BLaER1 (cell line): ENCODE data around the gene PRKACA.
A peak's percentile ranks its signal among the peaks of the same experiment; 100 is the strongest.

Experiments used
- H3K27ac ChIP-seq: shearing (Covaris generic); formaldehyde crosslinking; 2 replicates; pipeline ENCODE4 v1.8.1; 2022
- H3K27me3 ChIP-seq: shearing (Covaris generic); formaldehyde crosslinking; 2 replicates; pipeline ENCODE4 v1.8.1; 2022
- H3K36me3 ChIP-seq: shearing (Covaris generic); formaldehyde crosslinking; 2 replicates; pipeline ENCODE4 v1.8.1; 2022
- H3K4me1 ChIP-seq: shearing (Covaris generic); formaldehyde crosslinking; 2 replicates; pipeline ENCODE4 v1.8.1; 2022
- H3K4me2 ChIP-seq: shearing (Covaris generic); formaldehyde crosslinking; 2 replicates; pipeline ENCODE4 v1.8.1; 2022
- H3K4me3 ChIP-seq: shearing (Covaris generic); formaldehyde crosslinking; 2 replicates; pipeline ENCODE4 v1.8.1; 2022
- H3K9ac ChIP-seq: shearing (Covaris generic); formaldehyde crosslinking; 2 replicates; pipeline ENCODE4 v1.8.1; 2022
- H3K9me3 ChIP-seq: shearing (Covaris generic); formaldehyde crosslinking; 2 replicates; pipeline ENCODE4 v1.8.1; 2022
- H4K20me1 ChIP-seq: shearing (Covaris generic); formaldehyde crosslinking; 2 replicates; pipeline ENCODE4 v1.8.1; 2022
- Cebpa-rat ChIP-seq: shearing (Covaris generic); IDR thresholded peaks from 2 replicates; pipeline ENCODE4 v1.8.1; 2022

The PRKACA gene

DNA sequence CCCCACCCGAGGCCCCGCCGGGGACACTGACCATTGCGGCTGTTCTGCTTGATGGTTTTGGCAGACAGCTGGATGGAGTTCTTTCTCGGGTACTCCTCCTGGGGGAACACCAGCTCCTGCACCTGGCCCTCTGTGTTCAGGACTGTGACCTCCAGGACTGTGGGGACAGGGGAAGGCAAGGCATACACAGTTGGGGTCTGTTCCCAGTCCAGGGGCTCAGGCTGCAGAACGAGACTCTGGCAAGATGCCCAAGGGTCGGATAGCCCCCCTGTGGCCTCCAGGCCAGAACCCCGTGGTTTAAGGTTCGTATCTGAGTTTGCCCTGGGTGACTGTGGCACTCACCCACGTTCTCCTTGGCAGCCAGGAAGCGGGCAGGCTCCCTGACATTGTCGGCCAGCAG lies 41.5 kb upstream of the PRKACA start:
- peak overlapping the region; percentile 64 for H3K27ac ChIP-seq
- no peak overlapping the region for H3K4me3 ChIP-seq
- H3K9me3 ChIP-seq, result no peaks in the 10 kb centered on the region
- peaks cover 17% of the 10 kb centered on the region; the same call in 1 of the 2 replicates for H4K20me1 ChIP-seq
- peak overlapping the region; percentile 67 for H3K9ac ChIP-seq
- H3K4me1 ChIP-seq, result peaks cover 54% of the 10 kb centered on the region
- TF ChIP-seq Cebpa-rat, result no peak
- H3K36me3 ChIP-seq, result peaks cover 82% of the 10 kb centered on the region
- H3K27me3 ChIP-seq, result no peaks in the 10 kb centered on the region
- peak overlapping the region; percentile 82 for H3K4me2 ChIP-seq

DNA sequence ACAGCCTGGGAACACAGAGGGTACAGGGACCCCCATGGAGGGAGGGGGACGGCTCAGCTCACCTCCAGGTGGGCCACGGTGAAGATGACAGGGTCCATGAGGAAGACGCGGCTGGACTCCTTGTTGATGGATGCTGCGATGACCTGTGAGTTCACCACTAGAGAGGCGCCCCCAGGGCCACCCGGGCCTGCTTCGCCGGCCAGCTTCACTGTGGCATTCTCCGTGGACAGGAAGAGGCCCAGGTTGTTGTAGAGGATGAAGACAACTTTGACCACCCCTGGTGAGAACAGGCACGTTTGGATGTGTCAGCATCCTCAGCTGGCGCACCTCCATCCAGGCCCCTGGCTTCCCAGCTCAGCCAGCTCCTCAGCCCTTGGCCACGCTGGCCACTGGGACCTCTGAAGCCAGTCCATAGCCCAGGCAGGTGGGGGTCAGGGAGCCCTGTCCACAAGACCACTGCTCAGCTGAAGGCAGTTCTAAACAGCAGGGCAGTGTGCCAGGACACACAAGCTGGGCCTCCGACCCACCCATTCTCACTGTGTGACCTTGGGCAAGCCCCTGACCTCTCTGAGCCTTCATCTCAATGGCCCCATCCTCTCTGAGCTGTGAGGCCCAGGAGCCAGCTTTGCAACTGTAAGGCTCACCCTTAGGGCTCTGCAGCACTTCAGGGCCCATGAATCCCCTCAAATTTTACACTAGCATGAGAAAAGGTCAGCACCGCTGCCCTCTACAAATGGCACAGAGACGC lies 40.9 kb upstream of the PRKACA start:
- peak overlapping the region; percentile 82 for H3K4me2 ChIP-seq
- H3K4me3 ChIP-seq, result no peak overlapping the region
- no peaks in the 10 kb centered on the region for H3K27me3 ChIP-seq
- H3K36me3 ChIP-seq, result peaks cover 86% of the 10 kb centered on the region
- H4K20me1 ChIP-seq, result peaks cover 17% of the 10 kb centered on the region; the same call in 1 of the 2 replicates
- TF ChIP-seq Cebpa-rat, result no peak
- H3K9me3 ChIP-seq, result no peaks in the 10 kb centered on the region
- peak overlapping the region; percentile 64 for H3K27ac ChIP-seq
- peak overlapping the region; percentile 67 for H3K9ac ChIP-seq
- peaks cover 48% of the 10 kb centered on the region for H3K4me1 ChIP-seq

DNA sequence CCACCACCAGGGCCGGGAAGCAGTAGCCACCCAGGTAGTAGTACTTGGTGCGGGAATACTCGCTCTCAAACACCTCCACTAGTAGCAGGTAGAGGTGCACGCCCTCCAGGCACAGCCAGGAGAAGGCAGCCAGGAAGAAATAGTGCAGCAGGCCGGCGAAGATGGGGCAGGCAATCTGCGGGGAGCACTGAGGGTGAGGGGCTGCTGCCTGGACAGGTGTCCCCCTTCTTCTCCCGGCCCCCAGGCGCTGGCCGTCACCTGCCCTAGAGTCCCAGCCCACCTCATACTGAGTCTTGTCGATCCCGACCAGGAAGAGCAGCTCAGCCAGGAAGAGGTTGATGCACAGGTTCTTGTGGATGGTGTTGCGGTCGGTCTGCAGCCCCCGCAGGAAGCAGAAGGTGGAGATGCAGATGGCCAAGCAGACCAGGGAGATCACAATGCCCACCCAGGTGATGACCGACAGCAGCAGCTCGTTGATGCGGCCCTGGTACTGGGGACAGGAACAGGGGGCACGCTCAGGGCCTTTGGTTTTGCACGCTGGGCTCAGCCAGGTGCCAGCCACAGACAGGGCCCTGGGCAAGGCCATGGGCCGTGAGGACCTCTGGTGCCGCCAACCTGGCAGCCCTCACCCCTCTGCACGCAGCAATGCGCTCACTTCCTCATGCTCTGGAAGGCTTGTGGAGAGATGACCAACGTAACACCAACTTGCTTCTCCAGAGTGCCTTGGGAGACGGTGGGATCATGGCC lies 39.6 kb upstream of the PRKACA start:
- Histone ChIP-seq H4K20me1 (peaks cover 17% of the 10 kb centered on the region; the same call in 1 of the 2 replicates), H3K36me3 (peaks cover 85% of the 10 kb centered on the region), H3K4me1 (peaks cover 43% of the 10 kb centered on the region), H3K27ac (no peak overlapping the region), H3K4me2 (no peak overlapping the region), H3K27me3 (no peaks in the 10 kb centered on the region), H3K9me3 (no peaks in the 10 kb centered on the region), H3K4me3 (no peak overlapping the region), H3K9ac (no peak overlapping the region)
- no peak for TF ChIP-seq Cebpa-rat

DNA sequence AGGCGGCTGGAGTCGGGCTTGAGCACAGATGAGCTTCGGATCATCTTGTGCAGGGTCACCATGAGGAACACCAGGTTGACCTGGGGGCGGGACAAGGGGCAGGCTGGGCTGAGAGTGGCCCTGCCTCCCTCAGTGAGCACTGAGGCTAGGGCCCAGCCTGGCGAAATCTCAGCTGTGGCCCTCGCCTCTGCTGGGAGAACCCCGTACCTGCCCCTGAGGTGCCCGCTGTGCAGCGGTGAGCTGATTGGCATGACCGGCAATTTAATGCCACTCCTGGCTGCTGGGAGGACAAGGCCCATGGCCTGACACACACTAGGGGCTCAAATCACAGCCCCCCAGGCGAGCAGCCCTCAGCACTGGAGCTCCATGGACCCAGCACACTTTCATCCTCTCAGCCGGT lies 38.6 kb upstream of the PRKACA start:
- Histone ChIP-seq H4K20me1 (peaks cover 17% of the 10 kb centered on the region; the same call in 1 of the 2 replicates), H3K36me3 (peaks cover 87% of the 10 kb centered on the region), H3K4me3 (no peak overlapping the region), H3K4me2 (no peak overlapping the region), H3K9ac (no peak overlapping the region), H3K4me1 (peaks cover 49% of the 10 kb centered on the region), H3K9me3 (no peaks in the 10 kb centered on the region), H3K27me3 (no peaks in the 10 kb centered on the region), H3K27ac (no peak overlapping the region)
- no peak for TF ChIP-seq Cebpa-rat

DNA sequence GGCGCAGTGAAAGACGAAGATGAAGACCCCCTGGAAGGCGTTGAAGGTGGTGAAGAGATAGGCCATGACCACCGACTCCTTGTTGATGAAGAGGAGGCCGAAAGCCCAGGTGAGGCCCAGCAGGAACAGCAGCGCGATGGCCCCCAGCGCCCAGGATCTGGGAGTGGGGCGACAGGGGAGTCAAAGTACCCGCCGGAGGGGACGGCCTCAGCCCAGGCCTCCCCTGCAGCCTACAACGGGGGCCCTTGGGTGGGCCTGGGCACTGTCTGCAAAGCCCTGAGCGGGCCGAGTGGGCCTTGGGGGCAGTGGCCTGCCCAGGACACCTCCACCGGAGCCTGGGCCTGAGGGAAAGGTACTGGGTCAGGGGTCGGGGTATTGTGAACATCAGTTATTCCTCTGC lies 37.8 kb upstream of the PRKACA start:
- peaks cover 48% of the 10 kb centered on the region for H3K4me1 ChIP-seq
- no peaks in the 10 kb centered on the region for H3K9me3 ChIP-seq
- H3K9ac ChIP-seq, result no peak overlapping the region
- H4K20me1 ChIP-seq, result peaks cover 17% of the 10 kb centered on the region; the same call in 1 of the 2 replicates
- H3K4me2 ChIP-seq, result no peak overlapping the region
- H3K36me3 ChIP-seq, result peaks cover 82% of the 10 kb centered on the region
- TF ChIP-seq Cebpa-rat, result no peak
- no peak overlapping the region for H3K27ac ChIP-seq
- H3K27me3 ChIP-seq, result no peaks in the 10 kb centered on the region
- H3K4me3 ChIP-seq, result no peak overlapping the region

DNA sequence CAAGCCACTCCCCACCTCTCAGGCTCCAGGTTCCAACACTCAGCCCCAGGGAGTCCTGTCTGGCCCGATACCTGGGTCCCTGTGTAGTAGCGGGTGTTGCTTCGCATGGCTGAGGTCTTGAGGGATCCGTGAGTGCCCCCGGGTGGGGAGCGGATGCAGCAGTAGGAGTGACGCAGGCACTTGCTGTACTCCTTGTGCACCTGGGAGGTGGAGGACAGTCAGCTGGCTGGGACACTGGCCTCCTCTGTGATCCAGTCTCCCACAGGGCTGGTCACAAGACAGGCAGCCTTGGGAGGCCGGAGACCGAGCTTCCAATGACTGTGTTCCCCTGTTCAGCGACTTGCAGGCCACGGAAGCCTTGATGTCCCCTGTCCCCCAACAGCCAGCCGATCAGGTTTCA lies 35.2 kb upstream of the PRKACA start:
- Histone ChIP-seq H3K9me3 (no peaks in the 10 kb centered on the region), H3K4me1 (peaks cover 48% of the 10 kb centered on the region), H3K36me3 (peaks cover 57% of the 10 kb centered on the region), H3K4me2 (no peak overlapping the region), H3K27ac (no peak overlapping the region), H4K20me1 (no peaks in the 10 kb centered on the region; the same call in 1 of the 2 replicates), H3K9ac (no peak overlapping the region), H3K4me3 (no peak overlapping the region), H3K27me3 (no peaks in the 10 kb centered on the region)
- TF ChIP-seq Cebpa-rat, result no peak

DNA sequence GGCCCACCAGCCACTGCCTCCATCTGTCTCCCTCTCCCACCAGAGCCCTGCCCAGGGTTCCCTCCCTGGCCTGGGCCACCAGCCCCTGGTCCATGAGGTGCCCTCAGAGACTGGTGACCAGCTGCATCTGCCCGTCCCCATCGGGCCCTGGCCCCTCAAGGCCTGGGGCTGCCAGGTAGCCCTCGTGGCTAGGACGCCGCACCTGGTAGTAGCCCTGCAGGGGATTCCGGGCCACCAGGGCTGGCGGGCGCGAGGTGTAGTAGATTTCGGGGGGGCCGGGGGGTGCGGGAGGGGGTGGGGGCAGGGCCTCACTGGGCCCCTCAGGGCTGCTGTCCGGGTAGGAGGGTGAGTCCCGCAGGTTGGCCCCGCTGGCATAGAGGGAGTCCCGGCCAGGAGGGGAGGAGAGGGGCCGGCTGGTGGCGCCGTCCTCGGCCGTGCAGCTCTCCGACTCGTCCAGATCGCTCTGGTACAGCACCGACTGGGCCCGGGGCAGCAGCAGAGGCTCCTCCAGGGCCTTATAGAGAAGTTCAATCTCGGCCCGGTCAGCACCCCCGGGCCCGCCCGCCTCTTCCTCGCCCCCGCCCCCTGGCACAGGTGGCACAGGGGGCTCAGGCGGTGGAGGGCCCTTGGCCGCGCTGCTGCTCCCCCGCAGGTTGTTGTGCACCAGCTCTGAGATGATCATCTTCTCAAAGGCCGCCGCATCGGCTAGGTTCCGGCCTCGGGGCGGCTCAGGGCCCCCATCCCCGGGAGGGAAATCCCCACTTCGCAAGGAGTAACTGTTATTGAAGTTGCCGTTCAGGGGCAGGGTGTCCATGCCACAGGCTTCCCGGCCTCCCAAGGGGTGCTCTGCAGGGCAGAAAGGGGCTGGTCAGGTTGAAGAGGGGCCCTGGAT lies 33.5 kb upstream of the PRKACA start:
- H3K36me3 ChIP-seq, result peaks cover 41% of the 10 kb centered on the region
- H3K4me3 ChIP-seq, result no peak overlapping the region
- no peaks in the 10 kb centered on the region for H3K27me3 ChIP-seq
- H3K4me1 ChIP-seq, result peaks cover 61% of the 10 kb centered on the region
- no peak for TF ChIP-seq Cebpa-rat
- peaks cover 8% of the 10 kb centered on the region; the same call in 1 of the 2 replicates for H4K20me1 ChIP-seq
- peak overlapping the region; percentile 72; the same call in 1 of the 2 replicates for H3K9ac ChIP-seq
- H3K9me3 ChIP-seq, result no peaks in the 10 kb centered on the region
- peak overlapping the region; percentile 79 for H3K27ac ChIP-seq
- peak overlapping the region; percentile 96 for H3K4me2 ChIP-seq

DNA sequence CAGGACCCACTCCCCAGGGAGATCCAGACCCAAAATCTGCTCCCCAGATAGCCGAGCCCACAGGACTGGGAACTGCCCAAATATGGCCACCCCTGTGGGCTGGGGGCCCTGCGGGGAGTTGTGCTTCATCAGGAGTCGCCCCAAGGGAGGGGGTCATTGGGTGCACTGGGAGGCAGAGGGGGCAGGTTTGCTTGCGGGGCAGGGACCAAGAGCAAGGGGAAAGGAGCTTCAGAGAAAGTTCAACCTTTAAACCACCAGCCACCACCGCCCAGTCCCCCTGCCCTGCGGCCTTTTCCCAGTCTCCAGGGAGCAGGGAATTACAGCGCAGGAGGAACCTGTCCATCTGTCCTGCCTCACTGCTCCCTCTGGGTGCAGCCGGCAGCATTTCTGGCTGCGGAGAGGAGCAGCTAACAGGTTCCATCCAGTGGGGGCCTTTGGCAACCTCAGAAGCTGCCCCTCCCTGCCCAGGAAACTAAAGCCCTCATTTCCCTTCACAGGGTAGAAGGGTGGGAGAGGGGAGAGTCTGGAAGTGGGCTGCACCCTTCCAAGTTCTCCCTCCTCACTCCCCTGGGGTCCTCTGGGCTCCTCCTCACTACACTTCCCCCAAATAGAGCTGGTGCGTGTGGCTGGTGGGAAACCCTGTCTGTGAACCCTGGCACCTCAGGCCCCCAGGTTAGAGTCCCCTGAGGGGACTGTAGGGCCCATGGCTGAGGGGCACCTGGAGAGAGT lies 32.6 kb upstream of the PRKACA start:
- Histone ChIP-seq H3K9ac (peak overlapping the region; percentile 72), H3K4me3 (peak overlapping the region; percentile 56), H3K27me3 (no peaks in the 10 kb centered on the region), H3K27ac (peak overlapping the region; percentile 79), H4K20me1 (peaks cover 8% of the 10 kb centered on the region; the same call in 1 of the 2 replicates), H3K36me3 (peaks cover 35% of the 10 kb centered on the region), H3K4me2 (peak overlapping the region; percentile 96), H3K4me1 (peaks cover 61% of the 10 kb centered on the region), H3K9me3 (no peaks in the 10 kb centered on the region)
- no peak for TF ChIP-seq Cebpa-rat

DNA sequence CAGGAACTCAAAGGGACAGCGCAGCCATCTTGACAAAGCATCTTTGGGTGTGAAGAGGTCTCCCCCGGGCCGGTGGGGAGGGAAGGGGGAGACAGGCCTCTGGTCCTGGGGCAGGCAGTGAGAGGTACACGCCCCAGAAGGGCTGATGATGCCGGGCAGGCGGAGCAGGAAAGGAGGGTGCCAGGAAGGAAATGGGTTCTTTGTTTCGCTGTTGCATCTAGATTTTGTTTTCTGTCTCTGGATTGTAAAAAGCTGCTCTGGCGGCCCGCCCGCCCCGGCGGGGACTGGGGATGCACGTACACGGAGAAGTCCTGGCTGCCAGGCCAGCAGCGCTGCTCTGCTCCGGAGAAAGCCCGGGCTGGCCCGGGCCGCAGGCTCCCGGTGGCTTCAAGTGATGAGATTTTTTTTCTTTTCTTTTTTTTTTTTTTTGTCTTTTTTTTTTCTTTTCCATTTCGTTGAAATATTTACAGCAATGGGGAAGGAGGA lies 32.0 kb upstream of the PRKACA start:
- H3K27ac ChIP-seq, result peak overlapping the region; percentile 79
- TF ChIP-seq Cebpa-rat, result no peak
- H3K27me3 ChIP-seq, result no peaks in the 10 kb centered on the region
- H4K20me1 ChIP-seq, result peaks cover 8% of the 10 kb centered on the region; the same call in 1 of the 2 replicates
- peak overlapping the region; percentile 72 for H3K9ac ChIP-seq
- peak overlapping the region; percentile 96 for H3K4me2 ChIP-seq
- peaks cover 61% of the 10 kb centered on the region for H3K4me1 ChIP-seq
- peaks cover 29% of the 10 kb centered on the region for H3K36me3 ChIP-seq
- peak overlapping the region; percentile 56 for H3K4me3 ChIP-seq
- no peaks in the 10 kb centered on the region for H3K9me3 ChIP-seq
